Epithelial cell of esophagus (primary cell): Measurements from ENCODE around the gene PLEKHA3.

ENCODE experiments used
- DNase-seq: peaks from one replicate; pipeline ENCODE4 v3.0.0; 2010; ENCODE audit warnings: low read depth
- H3K4me3 ChIP-seq: 2 replicates; pipeline ENCODE4 v1.5.1; 2011; ENCODE audit warnings: mild to moderate bottlenecking, low read length, control low read depth
- TF ChIP-seq, protein P1 (sequence below): IDR thresholded peaks from 2 replicates; pipeline ENCODE4 v1.5.1; 2011; ENCODE audit warnings: low read depth, mild to moderate bottlenecking, low read length, control low read depth, inconsistent platforms; ENCODE audit not compliant: insufficient read depth; ENCODE audit errors: missing control alignments

The PLEKHA3 gene

DNA sequence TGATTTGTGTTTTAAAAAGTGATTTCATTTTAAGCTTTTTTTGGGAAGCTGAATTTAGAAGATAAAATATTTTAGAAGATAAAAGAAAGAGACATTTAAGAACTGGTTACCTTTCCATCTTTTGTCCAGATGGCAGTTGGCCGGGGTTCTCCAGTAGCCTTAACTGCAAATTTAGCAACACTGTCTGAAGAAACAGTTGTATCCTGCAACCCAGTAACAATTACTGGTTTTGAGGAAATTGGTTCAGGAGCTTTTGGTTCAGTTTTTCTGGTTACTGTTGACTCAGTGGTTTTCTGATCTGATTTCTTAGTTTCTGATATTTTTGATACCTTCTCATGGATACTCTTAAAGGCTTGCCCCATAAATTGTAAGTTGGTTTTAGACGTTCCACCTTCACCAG, 49.9 kb downstream of the PLEKHA3 start:
- no peak for DNase-seq
- no peak overlapping the region for H3K4me3 ChIP-seq
- TF ChIP-seq, protein P1, sequence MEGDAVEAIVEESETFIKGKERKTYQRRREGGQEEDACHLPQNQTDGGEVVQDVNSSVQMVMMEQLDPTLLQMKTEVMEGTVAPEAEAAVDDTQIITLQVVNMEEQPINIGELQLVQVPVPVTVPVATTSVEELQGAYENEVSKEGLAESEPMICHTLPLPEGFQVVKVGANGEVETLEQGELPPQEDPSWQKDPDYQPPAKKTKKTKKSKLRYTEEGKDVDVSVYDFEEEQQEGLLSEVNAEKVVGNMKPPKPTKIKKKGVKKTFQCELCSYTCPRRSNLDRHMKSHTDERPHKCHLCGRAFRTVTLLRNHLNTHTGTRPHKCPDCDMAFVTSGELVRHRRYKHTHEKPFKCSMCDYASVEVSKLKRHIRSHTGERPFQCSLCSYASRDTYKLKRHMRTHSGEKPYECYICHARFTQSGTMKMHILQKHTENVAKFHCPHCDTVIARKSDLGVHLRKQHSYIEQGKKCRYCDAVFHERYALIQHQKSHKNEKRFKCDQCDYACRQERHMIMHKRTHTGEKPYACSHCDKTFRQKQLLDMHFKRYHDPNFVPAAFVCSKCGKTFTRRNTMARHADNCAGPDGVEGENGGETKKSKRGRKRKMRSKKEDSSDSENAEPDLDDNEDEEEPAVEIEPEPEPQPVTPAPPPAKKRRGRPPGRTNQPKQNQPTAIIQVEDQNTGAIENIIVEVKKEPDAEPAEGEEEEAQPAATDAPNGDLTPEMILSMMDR, result no peak

DNA sequence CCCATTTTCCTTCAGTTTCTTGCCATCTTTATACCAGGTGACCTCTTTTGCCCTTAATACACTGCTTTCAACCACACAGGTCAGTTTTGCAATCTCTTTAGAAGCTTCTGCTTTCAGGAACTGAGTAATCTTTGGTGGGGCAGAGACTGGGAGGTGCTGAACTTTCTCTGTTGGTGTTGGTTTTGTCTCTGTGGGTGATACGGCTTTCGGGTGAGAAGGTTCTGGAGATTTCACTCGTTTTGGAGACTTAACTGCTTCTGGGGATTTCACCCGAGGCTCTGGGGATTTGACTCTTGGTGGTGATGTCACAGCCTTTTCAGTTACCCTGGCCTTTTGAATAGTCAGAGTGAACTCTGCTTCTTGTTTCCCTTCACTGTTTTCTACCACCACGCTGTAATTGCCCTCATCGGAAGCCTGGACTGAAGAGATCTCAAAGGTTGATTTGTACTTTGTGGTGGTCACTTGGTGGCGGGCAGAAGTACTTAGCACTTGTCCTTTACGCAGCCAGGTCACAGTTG, 50.4 kb downstream of the PLEKHA3 start:
- DNase-seq, result peak; percentile 31
- TF ChIP-seq, protein P1, result no peak
- no peak overlapping the region for H3K4me3 ChIP-seq

DNA sequence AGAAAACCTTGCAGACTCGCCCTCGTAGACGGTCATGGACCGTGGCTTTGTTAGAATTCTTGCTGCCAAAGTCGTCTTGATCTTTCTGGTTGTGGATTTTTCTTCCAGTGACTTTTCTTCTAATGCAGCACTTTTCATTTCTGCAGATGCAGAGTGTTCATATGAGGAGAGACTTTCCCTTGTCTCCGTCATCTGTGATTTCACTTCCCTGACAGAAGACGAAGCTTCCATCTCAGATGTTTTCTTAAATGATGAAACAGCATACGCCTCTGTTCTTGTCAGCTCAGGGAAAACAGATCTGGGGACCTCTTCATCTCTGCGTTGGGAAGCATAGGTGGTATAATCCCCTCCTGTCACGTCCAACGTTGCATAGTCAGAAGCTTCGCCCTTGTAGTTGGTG, 50.9 kb downstream of the PLEKHA3 start:
- no peak overlapping the region for H3K4me3 ChIP-seq
- DNase-seq, result no peak
- TF ChIP-seq, protein P1, result no peak

DNA sequence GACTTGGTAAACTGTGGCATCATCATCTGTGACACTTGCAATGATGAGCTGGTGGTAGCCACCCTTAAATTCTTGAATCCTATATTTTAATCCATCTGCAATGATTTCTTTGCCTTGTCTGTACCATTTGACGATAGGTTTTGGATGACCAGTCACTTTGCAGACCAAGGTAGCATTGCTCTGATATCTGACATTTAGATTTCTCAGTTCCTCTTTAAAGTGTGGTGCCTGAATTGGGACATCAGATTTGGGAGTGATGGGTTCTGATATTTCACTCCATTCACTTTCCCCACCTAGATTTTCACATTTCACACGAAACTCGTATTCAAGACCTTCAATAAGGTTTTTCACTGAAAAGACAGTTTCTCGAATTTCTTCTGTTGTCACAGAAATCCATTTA, 55.8 kb downstream of the PLEKHA3 start:
- no peak for DNase-seq
- TF ChIP-seq, protein P1, result no peak

DNA sequence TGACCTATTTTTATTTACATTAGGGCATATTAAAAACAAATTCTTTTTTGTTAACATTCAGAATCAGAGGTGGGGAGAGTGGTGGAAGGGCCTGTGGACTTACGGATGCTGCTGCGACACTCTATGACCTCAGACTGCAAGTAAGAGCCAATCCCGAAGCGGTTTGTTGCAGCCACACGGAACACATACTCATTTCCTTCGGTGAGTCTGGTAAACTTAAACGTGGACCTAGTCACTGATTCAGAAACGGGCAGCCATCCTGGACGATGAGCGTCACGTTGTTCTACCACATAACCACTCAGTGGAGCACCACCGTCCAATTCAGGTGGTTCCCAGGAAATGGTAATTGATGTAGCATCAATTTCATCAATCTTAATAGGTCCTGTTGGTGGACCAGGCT, 61.9 kb downstream of the PLEKHA3 start:
- no peak overlapping the region for H3K4me3 ChIP-seq
- no peak for DNase-seq
- TF ChIP-seq, protein P1, result no peak

More for the DNA sequence above, 55.8 kb downstream of the PLEKHA3 start:
- H3K4me3 ChIP-seq, result no peak overlapping the region

DNA sequence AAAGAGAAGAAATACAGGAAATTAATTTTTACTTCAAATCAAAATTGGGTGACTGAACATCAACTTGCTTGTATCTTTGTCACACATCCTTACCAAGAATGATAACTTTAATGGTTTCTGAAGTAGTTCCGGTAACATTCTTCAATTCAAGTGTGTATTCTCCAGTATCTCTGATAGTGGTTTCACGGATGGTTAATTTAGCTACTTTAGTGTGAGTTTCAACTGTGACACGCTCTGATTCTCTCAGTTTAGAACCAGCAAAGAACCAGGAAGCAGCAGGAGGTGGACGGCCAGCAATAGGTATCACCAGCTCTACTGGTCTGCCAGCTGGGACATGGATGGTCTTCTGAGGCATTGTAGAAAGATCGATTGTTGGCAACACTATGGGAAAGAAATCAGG, 62.3 kb downstream of the PLEKHA3 start:
- no peak overlapping the region for H3K4me3 ChIP-seq
- TF ChIP-seq, protein P1, result no peak
- no peak for DNase-seq

DNA sequence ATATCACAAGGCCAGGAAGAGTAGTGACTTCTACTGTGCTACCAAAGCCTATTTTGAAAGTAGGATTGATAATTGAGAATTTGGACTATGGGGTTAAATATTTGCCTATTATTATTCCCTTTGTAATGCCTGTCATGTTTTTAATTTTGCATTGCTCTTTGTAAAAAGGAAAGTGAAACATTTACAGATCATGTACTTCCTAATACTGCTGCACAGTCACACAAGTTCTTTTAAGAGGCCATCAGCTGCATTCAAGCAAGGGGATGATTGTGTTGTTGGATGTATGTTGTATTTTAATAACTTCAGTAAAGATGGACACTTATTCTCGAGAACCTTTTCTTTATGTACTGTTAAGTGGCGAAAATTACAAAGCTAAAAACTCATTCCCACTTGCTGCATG, 70.1 kb downstream of the PLEKHA3 start:
- H3K4me3 ChIP-seq, result no peak overlapping the region
- DNase-seq, result no peak
- TF ChIP-seq, protein P1, result no peak
